CD4-positive, alpha-beta T cell treated with Interleukin-6 for 4 hours (primary cell): ENCODE results near the gene PSMC6.
"Not testable (repeated sequence)": the region's sequence is repeated elsewhere in the genome, so short reads cannot be mapped to it uniquely, and the experiment has no call there.

ENCODE experiments used
- DNase-seq: peaks from one replicate; pipeline ENCODE4 v3.0.0-alpha.2; 2020; ENCODE audit warnings: mixed read lengths

The PSMC6 gene

DNA sequence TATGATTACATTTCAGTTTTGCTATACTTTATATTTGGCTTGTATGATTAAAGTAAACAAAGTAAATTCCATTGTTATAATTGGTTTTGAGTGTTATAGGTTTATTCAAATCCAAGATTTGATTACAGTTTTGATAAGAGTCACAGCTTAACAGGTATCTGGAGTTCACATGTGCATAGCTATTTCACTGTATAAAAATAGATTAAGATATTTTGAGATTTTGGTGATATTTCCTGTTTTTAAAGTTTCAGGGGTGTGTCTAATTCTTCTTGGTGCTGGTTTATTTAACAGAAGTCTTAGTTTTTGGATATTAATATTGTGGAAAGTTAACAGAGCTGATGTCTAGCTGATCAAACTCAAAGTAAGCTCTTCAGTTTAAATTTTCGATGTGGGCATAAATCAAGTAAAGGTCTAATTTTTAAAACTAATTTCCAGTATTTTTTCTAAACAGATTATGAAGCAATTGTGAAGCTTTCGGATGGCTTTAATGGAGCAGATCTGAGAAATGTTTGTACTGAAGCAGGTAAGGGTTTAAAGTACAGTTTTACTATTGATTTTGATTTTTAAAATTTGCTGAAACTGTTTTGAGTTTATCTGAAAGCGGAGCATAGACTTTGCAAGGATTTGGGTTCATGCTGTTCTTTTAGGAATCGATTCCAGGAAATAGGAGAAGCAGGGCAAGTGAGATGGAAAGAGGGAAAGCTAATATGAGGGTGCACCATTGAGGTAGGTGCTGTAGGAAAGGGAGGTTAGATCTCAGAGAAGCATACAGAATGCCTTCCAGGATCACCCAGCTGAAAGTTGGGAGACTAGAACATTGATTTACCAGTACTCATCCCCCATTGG, 16.7 kb downstream of the PSMC6 start:
- no peak for DNase-seq

DNA sequence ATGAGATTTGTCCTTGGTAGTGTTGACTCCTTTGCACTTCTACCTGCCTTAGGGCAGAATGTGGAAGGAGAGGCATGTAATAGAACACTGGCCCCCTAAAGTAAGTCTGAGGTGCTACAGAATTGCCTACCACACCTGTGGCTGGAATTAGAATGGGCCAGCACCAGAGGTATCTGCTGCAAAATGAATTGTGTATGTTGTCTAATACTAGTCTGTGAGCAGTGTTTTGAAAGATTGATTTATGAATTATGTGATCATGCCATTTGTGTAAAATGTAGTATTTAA, 17.3 kb downstream of the PSMC6 start:
- no peak for DNase-seq

DNA sequence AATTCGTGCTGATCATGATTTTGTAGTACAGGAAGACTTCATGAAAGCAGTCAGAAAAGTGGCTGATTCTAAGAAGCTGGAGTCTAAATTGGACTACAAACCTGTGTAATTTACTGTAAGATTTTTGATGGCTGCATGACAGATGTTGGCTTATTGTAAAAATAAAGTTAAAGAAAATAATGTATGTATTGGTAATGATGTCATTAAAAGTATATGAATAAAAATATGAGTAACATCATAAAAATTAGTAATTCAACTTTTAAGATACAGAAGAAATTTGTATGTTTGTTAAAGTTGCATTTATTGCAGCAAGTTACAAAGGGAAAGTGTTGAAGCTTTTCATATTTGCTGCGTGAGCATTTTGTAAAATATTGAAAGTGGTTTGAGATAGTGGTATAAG, 20.5 kb downstream of the PSMC6 start:
- DNase-seq = not testable (repeated sequence)

DNA sequence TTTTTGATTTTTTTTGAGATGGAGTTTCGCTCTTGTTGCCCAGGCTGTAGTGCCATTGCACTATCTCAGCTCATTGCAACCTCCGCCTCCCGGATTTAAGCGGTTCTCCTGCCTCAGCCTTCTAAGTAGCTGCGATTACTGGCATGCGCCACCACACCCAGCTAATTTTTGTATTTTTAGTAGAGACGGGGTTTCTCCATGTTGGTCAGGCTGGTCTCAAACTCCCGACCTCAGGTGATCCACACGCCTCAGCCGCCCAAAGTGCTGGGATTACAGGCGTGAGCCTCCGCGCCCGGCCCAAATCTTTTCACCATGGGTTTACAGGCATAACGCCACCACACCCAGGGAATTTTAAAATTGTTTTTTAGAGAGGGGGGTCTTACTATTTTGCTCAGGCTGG, 22.0 kb downstream of the PSMC6 start:
- not testable (repeated sequence) for DNase-seq

DNA sequence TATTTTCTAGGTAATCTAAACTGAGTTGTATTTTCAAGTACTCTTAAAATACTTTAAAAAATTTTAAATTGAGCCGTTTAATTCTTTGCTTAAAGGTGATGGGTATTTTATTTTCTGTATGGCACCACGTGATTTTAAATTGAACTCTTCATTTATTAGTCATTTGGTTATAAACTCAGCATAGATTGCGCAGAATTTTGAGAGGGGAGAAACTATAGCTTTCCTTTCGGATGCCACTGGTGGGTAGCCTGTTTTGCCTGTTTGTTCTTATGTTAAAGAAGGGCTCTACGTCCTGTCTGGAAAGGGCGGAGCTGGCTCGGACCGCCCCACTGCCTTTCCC, 22.6 kb downstream of the PSMC6 start:
- DNase-seq = no peak

DNA sequence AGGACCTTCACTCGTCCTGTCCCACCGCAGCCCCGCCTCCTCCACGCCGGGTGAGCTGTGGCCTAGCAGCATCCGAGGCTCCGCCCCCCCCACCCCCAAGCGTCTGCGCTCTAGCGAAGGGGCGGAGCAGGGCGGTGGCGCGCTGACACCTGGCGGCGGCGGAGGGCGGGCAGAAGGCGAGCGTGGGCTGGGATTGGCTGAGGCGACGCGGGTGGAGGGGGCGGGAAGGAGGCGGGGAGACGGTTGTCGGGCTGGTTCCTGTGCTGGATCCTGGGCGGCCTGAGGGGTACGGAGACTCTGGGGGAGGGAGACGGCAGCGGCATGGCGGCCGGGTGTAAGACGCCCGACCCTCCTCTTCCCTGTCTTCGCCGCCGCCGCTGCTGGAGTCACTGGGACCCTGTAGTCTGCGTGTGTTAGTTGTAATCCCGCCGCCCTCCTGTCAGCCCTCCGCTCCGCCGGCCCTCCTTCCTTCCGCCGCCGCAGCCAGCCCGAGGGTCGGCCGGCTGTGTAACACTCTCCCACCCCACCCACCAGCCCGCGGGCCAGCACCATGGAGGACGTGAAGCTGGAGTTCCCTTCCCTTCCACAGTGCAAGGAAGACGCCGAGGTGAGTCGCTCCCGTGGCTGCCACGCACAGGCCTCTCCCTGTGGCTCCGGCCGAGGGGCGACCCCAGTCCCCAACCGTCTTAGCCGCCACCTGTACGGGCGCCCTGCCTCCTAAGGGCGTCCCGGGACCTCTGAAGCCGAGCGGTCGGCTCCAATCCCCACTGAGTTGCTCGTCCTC, 23.1 kb downstream of the PSMC6 start, which contains the start of gene STYX:
STYX (plus strand) TSS at position 242 of the 784 bp plus-strand sequence; CDS start at position 551, 309 bp downstream.
- DNase-seq = peak; percentile 99

DNA sequence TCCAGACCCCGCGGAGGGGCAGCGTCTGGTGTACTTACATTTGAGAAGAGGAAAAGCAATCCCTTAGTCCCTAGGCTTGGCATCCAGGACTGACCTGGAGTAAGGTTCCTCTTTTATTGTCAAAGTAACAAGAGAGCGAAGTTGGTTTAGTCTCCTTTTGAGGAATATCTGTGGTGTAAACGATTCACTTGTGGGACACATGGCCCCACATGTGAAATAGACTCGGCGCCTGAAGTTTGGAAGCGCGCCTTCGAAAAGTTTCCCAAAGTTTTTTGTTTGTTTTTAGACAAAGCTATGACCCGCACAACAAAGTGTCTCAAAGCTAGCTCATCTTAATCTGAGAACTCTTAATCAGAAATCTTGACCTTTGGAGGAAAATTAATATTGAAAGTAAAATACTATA, 23.7 kb downstream of the PSMC6 start:
- no peak for DNase-seq

DNA sequence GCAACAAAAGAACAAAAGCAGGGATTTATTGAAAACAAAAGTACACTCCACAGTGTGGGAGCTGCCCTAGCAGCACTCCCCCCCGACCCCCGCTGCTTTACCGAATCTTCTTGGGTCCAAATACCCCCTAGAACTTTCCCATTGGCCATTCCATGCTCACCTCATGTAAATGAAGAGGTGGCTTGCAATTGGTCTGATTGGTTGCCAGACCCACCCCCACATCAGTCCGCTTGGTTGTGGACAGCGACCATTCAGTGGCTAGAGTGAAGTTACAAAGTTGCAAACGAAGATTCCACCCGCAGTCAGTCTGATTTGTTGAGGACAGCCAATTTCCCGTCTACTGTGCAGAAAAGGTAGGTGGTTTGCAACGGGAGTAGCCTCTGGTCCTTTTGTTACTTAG, 26.8 kb downstream of the PSMC6 start:
- DNase-seq = no peak

DNA sequence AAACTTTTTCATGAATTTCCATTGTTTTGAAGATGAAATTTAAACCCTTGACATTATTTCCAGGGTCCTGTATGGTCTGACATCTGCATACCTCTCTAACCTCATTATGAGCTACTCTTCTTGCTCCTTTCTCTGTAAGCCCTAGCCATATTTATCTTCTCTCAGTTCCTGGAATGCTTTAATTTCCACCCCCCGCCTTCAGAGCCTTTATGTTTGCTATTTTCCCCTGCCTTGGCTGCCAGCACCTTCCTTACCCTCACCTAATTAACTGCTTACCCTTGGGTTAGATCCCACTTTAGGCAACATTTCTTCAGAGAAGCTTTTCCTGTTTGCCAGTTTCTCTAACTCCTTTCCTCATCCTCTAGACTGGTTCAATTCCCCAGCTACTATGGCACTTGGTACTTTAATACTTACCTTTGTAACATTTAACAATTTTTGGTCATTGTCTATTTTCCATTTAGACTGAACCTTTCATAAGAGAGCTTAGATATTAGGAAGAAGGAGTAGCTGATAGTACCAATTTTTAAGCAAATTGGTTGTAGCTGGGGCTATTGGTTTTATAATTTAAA, 29.0 kb downstream of the PSMC6 start:
- no peak for DNase-seq

DNA sequence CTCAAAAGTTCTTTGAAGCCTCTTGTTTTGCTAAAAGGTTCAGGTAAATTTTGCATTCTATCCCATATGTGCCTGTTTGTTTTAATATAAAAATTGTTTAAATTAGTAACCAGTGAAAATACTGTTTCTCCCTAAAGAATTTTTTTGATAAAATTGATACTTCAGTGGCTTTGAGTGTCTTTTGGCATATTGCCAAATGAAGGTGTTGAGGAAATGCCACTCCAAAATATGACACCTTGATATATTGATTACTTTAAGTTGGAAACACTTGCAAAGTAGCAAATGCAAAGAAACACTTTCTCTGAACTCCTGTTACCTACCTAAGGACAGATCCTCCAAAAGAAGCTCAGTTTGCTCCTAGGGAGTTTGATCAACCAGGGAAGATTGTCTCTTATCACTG, 31.4 kb downstream of the PSMC6 start:
- DNase-seq = no peak

DNA sequence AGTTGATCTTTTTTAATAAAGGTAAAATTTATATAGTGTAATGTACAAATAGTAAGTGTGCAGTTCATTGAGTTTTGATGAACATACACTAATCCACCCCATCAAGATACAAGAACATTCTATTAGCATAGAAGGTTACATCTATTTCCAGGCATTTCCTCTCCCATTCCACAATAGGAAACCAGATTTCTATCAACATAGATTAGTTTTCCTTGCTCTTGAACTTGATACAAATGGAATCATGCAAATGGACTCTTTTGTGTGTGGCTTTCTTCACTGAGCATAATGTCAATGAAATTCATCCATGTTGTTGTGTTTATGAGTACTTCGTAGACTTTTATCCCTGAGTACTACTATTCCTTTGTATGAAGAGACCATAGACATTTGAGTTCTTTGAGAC, 33.8 kb downstream of the PSMC6 start:
- DNase-seq = no peak

DNA sequence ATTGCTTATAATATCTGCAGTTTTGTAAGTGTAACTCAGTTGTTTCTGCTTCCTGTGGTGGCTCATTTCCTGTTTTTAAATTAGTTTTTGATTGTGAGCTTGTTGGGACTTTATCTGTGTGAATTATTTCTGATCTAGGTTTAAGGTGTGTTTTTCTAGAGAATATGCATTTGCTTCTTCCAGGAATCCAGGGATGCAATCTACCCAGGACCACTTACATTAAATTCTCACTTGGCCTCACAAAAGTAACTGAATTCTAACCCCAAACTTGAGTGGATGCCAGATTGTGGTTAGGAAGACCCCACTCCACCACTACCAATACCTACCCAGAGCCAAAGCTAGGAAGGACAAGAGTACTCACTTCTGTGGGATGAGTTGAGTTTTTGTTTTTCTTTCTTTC, 34.9 kb downstream of the PSMC6 start:
- DNase-seq = peak; percentile 11

DNA sequence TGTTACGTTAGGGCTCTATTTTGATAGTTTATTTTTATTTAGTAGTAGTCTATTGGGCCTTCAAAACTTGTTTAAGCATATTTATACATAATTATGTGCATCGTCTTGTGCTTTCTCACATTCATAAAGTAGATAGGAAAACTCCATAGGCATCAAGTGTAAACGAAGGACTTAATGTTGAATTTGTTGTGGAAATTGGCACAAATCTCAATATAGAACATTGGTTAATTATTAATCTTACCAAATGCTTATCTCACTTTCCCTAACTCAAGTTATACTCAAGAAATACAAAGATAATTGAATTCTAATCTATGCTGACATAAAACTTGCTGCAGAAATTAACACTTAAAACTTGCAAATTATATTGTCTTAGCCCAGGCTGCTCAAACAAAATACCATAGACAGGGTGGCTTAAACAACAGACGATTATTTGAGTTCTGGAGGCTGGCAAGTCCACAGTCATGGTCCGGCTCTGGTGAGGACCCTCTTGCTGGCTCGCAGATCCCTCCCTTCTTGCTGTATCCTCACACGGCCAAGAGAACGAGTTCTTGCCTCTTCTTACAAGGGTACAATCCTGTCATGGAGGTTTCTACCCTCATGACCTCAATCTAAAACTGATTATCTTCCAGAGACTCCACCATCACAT, 41.8 kb downstream of the PSMC6 start:
- no peak for DNase-seq

DNA sequence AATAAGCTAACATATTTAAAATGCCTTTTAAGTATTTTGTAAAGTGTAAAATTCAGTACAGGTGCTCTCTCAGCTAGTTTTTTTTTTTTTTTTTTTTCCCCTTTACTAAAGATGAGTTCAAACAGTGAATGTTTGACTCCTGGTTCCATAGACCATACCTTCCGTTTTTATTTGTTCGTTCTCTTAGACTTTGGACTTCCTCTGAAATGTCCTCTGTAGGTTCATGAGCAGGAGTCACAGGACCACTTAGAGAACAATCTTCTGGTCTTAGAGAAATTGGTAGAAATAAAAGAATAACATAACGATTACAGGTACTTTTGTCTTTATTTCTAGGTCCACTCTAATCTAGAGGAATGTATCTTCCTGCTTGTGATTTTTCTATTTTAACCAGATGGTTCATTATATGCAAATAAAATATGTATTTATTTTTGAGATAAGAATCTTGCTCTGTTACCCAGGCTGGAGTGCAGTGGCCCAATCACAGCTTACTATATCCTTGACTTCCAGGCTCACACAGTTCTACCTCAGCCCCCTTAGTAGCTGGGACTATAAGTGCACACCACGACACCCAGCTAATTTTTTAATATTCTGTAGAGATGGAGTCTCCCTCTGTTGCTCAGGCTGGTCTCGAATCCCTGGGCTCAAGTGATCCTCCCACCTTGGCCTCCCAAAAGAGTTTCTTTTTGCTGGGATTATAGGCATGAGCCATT, 48.8 kb downstream of the PSMC6 start:
- no peak for DNase-seq

DNA sequence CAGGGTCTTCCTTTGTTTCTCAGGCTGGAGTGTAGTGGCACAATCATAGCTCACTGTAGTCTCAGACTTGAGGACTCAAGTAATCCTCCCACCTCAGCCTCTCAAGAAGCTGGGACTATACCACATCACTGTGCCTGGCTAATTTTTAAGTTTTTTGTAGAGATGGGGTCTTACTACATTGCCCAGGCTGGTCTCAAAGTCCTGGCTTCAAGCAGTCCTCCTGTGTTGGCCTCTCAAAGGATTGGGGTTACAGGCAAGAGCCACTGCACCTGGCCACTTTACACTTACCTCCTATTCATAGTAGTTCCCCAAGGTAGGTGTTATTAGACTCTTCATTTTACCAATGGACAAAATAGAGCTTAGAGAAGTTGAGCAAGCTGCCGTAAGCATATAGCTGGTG, 52.1 kb downstream of the PSMC6 start:
- DNase-seq = no peak

DNA sequence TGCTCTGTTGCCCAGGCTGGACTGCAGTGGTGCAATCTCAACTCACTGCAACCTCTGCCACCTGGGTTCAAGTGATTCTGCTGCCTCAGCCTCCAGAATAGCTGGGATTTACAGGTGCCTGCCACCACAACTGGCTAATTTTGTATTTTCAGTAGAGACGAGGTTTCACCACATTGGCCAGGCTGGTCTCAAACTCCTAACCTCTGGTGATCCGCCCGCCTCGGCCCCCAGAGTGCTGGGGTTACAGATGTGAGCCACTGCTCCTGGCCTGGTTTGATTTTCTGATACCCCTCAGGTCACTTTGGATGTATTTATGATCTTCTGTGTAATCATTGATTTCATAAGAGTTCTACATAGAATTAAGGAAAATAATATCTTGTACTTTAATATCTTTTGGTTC, 55.9 kb downstream of the PSMC6 start:
- not testable (repeated sequence) for DNase-seq

DNA sequence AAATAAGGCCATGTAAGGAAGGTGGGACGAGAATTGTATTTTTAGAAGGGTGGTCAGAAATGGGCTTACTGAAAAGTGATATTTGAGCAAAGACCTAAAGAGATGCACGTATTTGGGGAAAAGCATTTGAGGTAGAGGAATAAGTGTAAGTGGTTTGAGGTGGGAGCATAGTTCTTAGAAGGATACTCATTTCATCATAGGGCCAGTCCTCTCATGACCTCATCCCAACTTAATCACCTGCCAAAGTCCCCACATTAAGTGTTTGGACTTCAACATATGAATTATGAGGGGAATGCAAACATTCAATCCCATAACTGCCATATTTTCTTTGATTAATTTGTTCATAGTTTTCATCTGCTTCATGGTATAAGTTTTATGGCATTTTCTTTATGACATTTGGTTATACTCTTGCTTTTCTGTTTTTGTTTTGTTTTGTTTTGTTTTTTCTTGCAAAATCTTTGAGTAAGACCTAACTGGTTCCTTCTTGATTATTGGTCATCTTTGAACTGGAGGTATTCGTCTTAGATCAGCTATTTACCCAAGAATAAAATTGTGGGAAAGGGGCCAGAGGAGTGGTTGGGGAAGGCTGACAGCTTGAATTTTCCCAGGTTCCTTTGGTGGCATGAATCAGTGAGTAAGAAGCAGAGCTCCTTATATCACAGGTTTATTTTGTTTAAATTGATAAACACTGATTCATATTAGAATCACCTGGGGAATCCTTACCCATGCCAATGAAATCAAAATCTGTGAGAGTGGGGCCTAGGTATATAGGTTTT, 60.2 kb downstream of the PSMC6 start:
- no peak for DNase-seq

DNA sequence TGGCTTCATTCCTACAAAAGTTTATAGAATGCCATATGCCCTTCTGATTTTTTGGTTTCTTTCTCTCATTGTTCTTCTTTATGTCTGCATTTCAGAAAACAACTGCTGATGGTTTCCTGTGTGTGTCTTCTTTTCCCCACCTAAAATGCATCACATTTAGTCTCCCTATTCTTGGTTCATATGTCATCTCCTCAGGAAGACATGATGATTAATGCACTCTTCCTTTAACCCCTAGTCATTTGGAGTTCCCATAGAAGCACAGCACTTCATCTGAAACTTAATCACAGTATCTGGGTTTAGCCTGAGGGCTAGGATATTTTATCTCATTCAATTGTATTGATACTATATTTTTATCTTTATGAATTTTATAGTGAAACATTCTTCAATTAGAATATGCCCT, 62.9 kb downstream of the PSMC6 start:
- no peak for DNase-seq

DNA sequence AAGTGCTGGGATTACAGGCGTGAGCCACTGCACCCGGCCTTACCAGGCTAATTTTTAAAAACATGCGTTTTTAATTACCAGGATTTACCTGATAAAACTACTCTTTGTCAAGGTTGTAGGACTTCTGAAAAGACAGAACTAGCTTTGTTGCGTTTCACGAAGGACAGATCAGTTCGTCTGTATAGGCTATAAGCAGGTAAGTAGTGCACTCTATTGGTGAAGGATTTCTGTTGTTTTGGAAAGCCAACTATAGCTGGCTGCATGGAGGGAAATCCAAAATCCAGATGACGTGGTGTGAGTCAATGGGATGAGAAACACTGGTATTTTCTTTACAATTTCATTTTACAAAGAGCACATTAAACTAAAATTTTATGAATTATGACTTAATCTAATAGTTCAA, 69.8 kb downstream of the PSMC6 start:
- no peak for DNase-seq
